ENCODE data around the gene CACNA2D3.

CACNA2D3 gene

GRCh38 chr3:55014081-55014480 lies 891.7 kb downstream of the CACNA2D3 start:
- Histone ChIP-seq H3K4me3 (ENCODE audit: low read depth, low read length) (no peak overlapping the region), H3K9ac (ENCODE audit: low read depth, low read length) (no peak overlapping the region), H3K36me3 (ENCODE audit: control insufficient read depth, insufficient read depth, low read length) (no peaks in the 10 kb centered on the region), H3K9me3 (ENCODE audit: control insufficient read depth, insufficient read depth, low read length) (no peaks in the 10 kb centered on the region), H3K4me1 (ENCODE audit: control insufficient read depth, insufficient read depth, low read length) (no peaks in the 10 kb centered on the region), H3K27me3 (ENCODE audit: control insufficient read depth, insufficient read depth, low read length) (no peaks in the 10 kb centered on the region)

GRCh38 chr3:55014906-55015305 lies 892.6 kb downstream of the CACNA2D3 start:
- Histone ChIP-seq H3K9me3 (ENCODE audit: control insufficient read depth, insufficient read depth, low read length) (no peaks in the 10 kb centered on the region), H3K4me3 (ENCODE audit: low read depth, low read length) (no peak overlapping the region), H3K27me3 (ENCODE audit: control insufficient read depth, insufficient read depth, low read length) (no peaks in the 10 kb centered on the region), H3K36me3 (ENCODE audit: control insufficient read depth, insufficient read depth, low read length) (no peaks in the 10 kb centered on the region), H3K9ac (ENCODE audit: low read depth, low read length) (no peak overlapping the region), H3K4me1 (ENCODE audit: control insufficient read depth, insufficient read depth, low read length) (no peaks in the 10 kb centered on the region)

GRCh38 chr3:55017876-55018275 lies 895.5 kb downstream of the CACNA2D3 start:
- Histone ChIP-seq H3K9ac (ENCODE audit: low read depth, low read length) (no peak overlapping the region), H3K27me3 (ENCODE audit: control insufficient read depth, insufficient read depth, low read length) (no peaks in the 10 kb centered on the region), H3K9me3 (ENCODE audit: control insufficient read depth, insufficient read depth, low read length) (no peaks in the 10 kb centered on the region), H3K36me3 (ENCODE audit: control insufficient read depth, insufficient read depth, low read length) (no peaks in the 10 kb centered on the region), H3K4me1 (ENCODE audit: control insufficient read depth, insufficient read depth, low read length) (no peaks in the 10 kb centered on the region), H3K4me3 (ENCODE audit: low read depth, low read length) (no peak overlapping the region)

GRCh38 chr3:55030938-55031337 lies 908.6 kb downstream of the CACNA2D3 start:
- Histone ChIP-seq H3K4me1 (ENCODE audit: control insufficient read depth, insufficient read depth, low read length) (no peaks in the 10 kb centered on the region), H3K36me3 (ENCODE audit: control insufficient read depth, insufficient read depth, low read length) (no peaks in the 10 kb centered on the region), H3K9ac (ENCODE audit: low read depth, low read length) (no peak overlapping the region), H3K27me3 (ENCODE audit: control insufficient read depth, insufficient read depth, low read length) (no peaks in the 10 kb centered on the region), H3K4me3 (ENCODE audit: low read depth, low read length) (no peak overlapping the region), H3K9me3 (ENCODE audit: control insufficient read depth, insufficient read depth, low read length) (no peaks in the 10 kb centered on the region)

- Histone ChIP-seq H3K36me3 (ENCODE audit: control insufficient read depth, insufficient read depth, low read length) (no peaks in the 10 kb centered on the region), H3K4me1 (ENCODE audit: control insufficient read depth, insufficient read depth, low read length) (no peaks in the 10 kb centered on the region), H3K9ac (ENCODE audit: low read depth, low read length) (no peak overlapping the region), H3K4me3 (ENCODE audit: low read depth, low read length) (no peak overlapping the region), H3K9me3 (ENCODE audit: control insufficient read depth, insufficient read depth, low read length) (no peaks in the 10 kb centered on the region), H3K27me3 (ENCODE audit: control insufficient read depth, insufficient read depth, low read length) (no peaks in the 10 kb centered on the region)
Measured at GRCh38 chr3:55036883-55037577, 914.7 kb downstream of the CACNA2D3 start.

- H3K4me3 ChIP-seq (ENCODE audit: low read depth, low read length), result no peak overlapping the region
- no peaks in the 10 kb centered on the region for H3K36me3 ChIP-seq (ENCODE audit: control insufficient read depth, insufficient read depth, low read length)
- no peak overlapping the region for H3K9ac ChIP-seq (ENCODE audit: low read depth, low read length)
- no peaks in the 10 kb centered on the region for H3K27me3 ChIP-seq (ENCODE audit: control insufficient read depth, insufficient read depth, low read length)
- H3K4me1 ChIP-seq (ENCODE audit: control insufficient read depth, insufficient read depth, low read length), result no peaks in the 10 kb centered on the region
- H3K9me3 ChIP-seq (ENCODE audit: control insufficient read depth, insufficient read depth, low read length), result no peaks in the 10 kb centered on the region
Measured at GRCh38 chr3:55042591-55042990, 920.2 kb downstream of the CACNA2D3 start.

GRCh38 chr3:55044486-55044885 lies 922.1 kb downstream of the CACNA2D3 start:
- Histone ChIP-seq H3K36me3 (ENCODE audit: control insufficient read depth, insufficient read depth, low read length) (no peaks in the 10 kb centered on the region), H3K27me3 (ENCODE audit: control insufficient read depth, insufficient read depth, low read length) (no peaks in the 10 kb centered on the region), H3K4me3 (ENCODE audit: low read depth, low read length) (no peak overlapping the region), H3K4me1 (ENCODE audit: control insufficient read depth, insufficient read depth, low read length) (no peaks in the 10 kb centered on the region), H3K9ac (ENCODE audit: low read depth, low read length) (no peak overlapping the region), H3K9me3 (ENCODE audit: control insufficient read depth, insufficient read depth, low read length) (no peaks in the 10 kb centered on the region)

- no peaks in the 10 kb centered on the region for H3K9me3 ChIP-seq (ENCODE audit: control insufficient read depth, insufficient read depth, low read length)
- no peak overlapping the region for H3K4me3 ChIP-seq (ENCODE audit: low read depth, low read length)
- H3K36me3 ChIP-seq (ENCODE audit: control insufficient read depth, insufficient read depth, low read length), result no peaks in the 10 kb centered on the region
- no peaks in the 10 kb centered on the region for H3K4me1 ChIP-seq (ENCODE audit: control insufficient read depth, insufficient read depth, low read length)
- H3K9ac ChIP-seq (ENCODE audit: low read depth, low read length), result no peak overlapping the region
- no peaks in the 10 kb centered on the region for H3K27me3 ChIP-seq (ENCODE audit: control insufficient read depth, insufficient read depth, low read length)
Measured at GRCh38 chr3:55059027-55059629, 936.8 kb downstream of the CACNA2D3 start.

GRCh38 chr3:55060896-55061719 lies 938.8 kb downstream of the CACNA2D3 start:
- H3K4me3 ChIP-seq (ENCODE audit: low read depth, low read length), result no peak overlapping the region
- peaks cover 3% of the 10 kb centered on the region for H3K4me1 ChIP-seq (ENCODE audit: control insufficient read depth, insufficient read depth, low read length)
- H3K9me3 ChIP-seq (ENCODE audit: control insufficient read depth, insufficient read depth, low read length), result no peaks in the 10 kb centered on the region
- no peaks in the 10 kb centered on the region for H3K36me3 ChIP-seq (ENCODE audit: control insufficient read depth, insufficient read depth, low read length)
- no peak overlapping the region for H3K9ac ChIP-seq (ENCODE audit: low read depth, low read length)
- H3K27me3 ChIP-seq (ENCODE audit: control insufficient read depth, insufficient read depth, low read length), result no peaks in the 10 kb centered on the region

- peaks cover 3% of the 10 kb centered on the region for H3K4me1 ChIP-seq (ENCODE audit: control insufficient read depth, insufficient read depth, low read length)
- H3K4me3 ChIP-seq (ENCODE audit: low read depth, low read length), result no peak overlapping the region
- H3K36me3 ChIP-seq (ENCODE audit: control insufficient read depth, insufficient read depth, low read length), result no peaks in the 10 kb centered on the region
- H3K9ac ChIP-seq (ENCODE audit: low read depth, low read length), result no peak overlapping the region
- no peaks in the 10 kb centered on the region for H3K9me3 ChIP-seq (ENCODE audit: control insufficient read depth, insufficient read depth, low read length)
- no peaks in the 10 kb centered on the region for H3K27me3 ChIP-seq (ENCODE audit: control insufficient read depth, insufficient read depth, low read length)
Measured at GRCh38 chr3:55061720-55062034, 939.3 kb downstream of the CACNA2D3 start.

GRCh38 chr3:55064164-55064563 lies 941.8 kb downstream of the CACNA2D3 start:
- Histone ChIP-seq H3K4me1 (ENCODE audit: control insufficient read depth, insufficient read depth, low read length) (peaks cover 3% of the 10 kb centered on the region), H3K36me3 (ENCODE audit: control insufficient read depth, insufficient read depth, low read length) (no peaks in the 10 kb centered on the region), H3K9ac (ENCODE audit: low read depth, low read length) (no peak overlapping the region), H3K4me3 (ENCODE audit: low read depth, low read length) (no peak overlapping the region), H3K27me3 (ENCODE audit: control insufficient read depth, insufficient read depth, low read length) (no peaks in the 10 kb centered on the region), H3K9me3 (ENCODE audit: control insufficient read depth, insufficient read depth, low read length) (no peaks in the 10 kb centered on the region)

GRCh38 chr3:55065331-55065730 lies 943.0 kb downstream of the CACNA2D3 start:
- H3K27me3 ChIP-seq (ENCODE audit: control insufficient read depth, insufficient read depth, low read length), result no peaks in the 10 kb centered on the region
- H3K9ac ChIP-seq (ENCODE audit: low read depth, low read length), result no peak overlapping the region
- H3K36me3 ChIP-seq (ENCODE audit: control insufficient read depth, insufficient read depth, low read length), result no peaks in the 10 kb centered on the region
- no peaks in the 10 kb centered on the region for H3K9me3 ChIP-seq (ENCODE audit: control insufficient read depth, insufficient read depth, low read length)
- H3K4me1 ChIP-seq (ENCODE audit: control insufficient read depth, insufficient read depth, low read length), result peaks cover 3% of the 10 kb centered on the region
- no peak overlapping the region for H3K4me3 ChIP-seq (ENCODE audit: low read depth, low read length)

All from iPS-15b (cell line).